ENCODE data around the gene MGAT4A. TPM values are rescaled to one million over a fixed set of nuclear protein-coding genes. Genes with fewer than 3 reads are reported as not detected.

The MGAT4A gene
- total and polyA plus RNA-seq, 2 experiments from 2014 or later: 4.4 to 5.6 TPM

DNA sequence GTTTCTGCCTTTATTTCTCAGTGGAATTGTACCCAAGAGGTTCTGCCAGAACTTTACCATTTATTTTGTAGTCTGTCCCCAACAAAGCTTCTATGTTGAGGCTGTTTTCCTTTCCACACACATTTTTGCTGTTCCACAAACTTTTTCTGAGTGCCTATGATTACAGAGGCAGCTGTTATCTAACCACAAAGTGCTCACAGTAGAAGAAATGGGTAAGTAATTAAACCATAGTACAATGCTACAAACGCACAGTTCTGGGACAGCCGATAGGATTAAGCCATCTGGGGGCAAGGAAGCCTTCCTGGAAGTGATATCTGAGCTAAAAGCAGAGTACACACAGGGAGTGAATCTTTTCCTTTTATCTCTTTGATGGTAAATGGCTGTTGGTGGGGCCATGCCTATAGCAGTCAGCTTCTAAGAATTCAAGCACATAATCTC lies 3.9 kb upstream of the MGAT4A start (continued):
- no peak for TF ChIP-seq CREB1 (CRISPR knock-in tag; IDR thresholded peaks at IDR 0.05; ENCODE audit: low read depth)
- TF ChIP-seq JUNB (IDR thresholded peaks at IDR 0.05; ENCODE audit: unreplicated experiment): no peak

GRCh38 chr2:98734162-98734561 lies 3.2 kb upstream of the MGAT4A start:
- Histone ChIP-seq H3K4me2 (no peak overlapping the region), H3K79me2 (replicated peaks; ENCODE audit: insufficient read depth) (no peaks in the 10 kb centered on the region), H3F3A (replicated peaks; ENCODE audit: low read depth) (0 out of 2 replicates have a peak, but pooled peaks cover 2% of the 10 kb centered on the region), H3K27me3 (ENCODE audit: insufficient read depth) (peaks cover 40% of the 10 kb centered on the region), H3K36me3 (ENCODE audit: insufficient read depth) (no peaks in the 10 kb centered on the region), H2AFZ (no peak overlapping the region), H4K20me1 (replicated peaks; ENCODE audit: insufficient read depth) (no peaks in the 10 kb centered on the region), H3K27ac (ENCODE audit: low read depth) (no peak overlapping the region), H3K4me3 (no peak overlapping the region), H3K4me1 (ENCODE audit: insufficient read depth) (peaks cover 6% of the 10 kb centered on the region), H3K9me2 (ENCODE audit: insufficient read depth) (no peaks in the 10 kb centered on the region)
- no peak overlapping the region for H3K4me3 Mint-ChIP-seq
- H3K4me1 Mint-ChIP-seq: peaks cover 4% of the 10 kb centered on the region; the same call in 2 of the 3 replicates
- no peak for ATAC-seq
- peaks cover 23% of the 10 kb centered on the region for H3K27me3 Mint-ChIP-seq (ENCODE audit: insufficient read depth, low read depth, poor library complexity)
- no peak overlapping the region for H3K27ac Mint-ChIP-seq
- H3K36me3 Mint-ChIP-seq (ENCODE audit: low read depth): no peaks in the 10 kb centered on the region; the same call in 2 of the 3 replicates
- DNase-seq (ENCODE audit: low spot score): no peak
- TF ChIP-seq EZH2 (IDR thresholded peaks at IDR 0.05; ENCODE audit: low read depth, unreplicated experiment) (no peak), CREB1 (CRISPR knock-in tag; IDR thresholded peaks at IDR 0.05; ENCODE audit: low read depth) (no peak), ZNF114 (CRISPR knock-in tag; IDR thresholded peaks at IDR 0.05) (no peak), EZH2phosphoT487 (IDR thresholded peaks at IDR 0.05; ENCODE audit: unreplicated experiment) (no peak), NANOG (IDR thresholded peaks at IDR 0.05; ENCODE audit: borderline replicate concordance) (no peak), ZNF331 (CRISPR knock-in tag; IDR thresholded peaks at IDR 0.05; ENCODE audit: low read depth) (no peak), CTCF (conservative IDR thresholded peaks at IDR 0.05; ENCODE audit: low read depth in 2 of 2) (no peak), REST (IDR thresholded peaks at IDR 0.05; ENCODE audit: unreplicated experiment) (no peak), POLR2AphosphoS5 (IDR thresholded peaks at IDR 0.05; ENCODE audit: low read depth) (no peak), JUNB (IDR thresholded peaks at IDR 0.05; ENCODE audit: unreplicated experiment) (no peak), STAT1 (IDR thresholded peaks at IDR 0.05; ENCODE audit: unreplicated experiment) (no peak)
- TF ChIP-seq, protein P1, sequence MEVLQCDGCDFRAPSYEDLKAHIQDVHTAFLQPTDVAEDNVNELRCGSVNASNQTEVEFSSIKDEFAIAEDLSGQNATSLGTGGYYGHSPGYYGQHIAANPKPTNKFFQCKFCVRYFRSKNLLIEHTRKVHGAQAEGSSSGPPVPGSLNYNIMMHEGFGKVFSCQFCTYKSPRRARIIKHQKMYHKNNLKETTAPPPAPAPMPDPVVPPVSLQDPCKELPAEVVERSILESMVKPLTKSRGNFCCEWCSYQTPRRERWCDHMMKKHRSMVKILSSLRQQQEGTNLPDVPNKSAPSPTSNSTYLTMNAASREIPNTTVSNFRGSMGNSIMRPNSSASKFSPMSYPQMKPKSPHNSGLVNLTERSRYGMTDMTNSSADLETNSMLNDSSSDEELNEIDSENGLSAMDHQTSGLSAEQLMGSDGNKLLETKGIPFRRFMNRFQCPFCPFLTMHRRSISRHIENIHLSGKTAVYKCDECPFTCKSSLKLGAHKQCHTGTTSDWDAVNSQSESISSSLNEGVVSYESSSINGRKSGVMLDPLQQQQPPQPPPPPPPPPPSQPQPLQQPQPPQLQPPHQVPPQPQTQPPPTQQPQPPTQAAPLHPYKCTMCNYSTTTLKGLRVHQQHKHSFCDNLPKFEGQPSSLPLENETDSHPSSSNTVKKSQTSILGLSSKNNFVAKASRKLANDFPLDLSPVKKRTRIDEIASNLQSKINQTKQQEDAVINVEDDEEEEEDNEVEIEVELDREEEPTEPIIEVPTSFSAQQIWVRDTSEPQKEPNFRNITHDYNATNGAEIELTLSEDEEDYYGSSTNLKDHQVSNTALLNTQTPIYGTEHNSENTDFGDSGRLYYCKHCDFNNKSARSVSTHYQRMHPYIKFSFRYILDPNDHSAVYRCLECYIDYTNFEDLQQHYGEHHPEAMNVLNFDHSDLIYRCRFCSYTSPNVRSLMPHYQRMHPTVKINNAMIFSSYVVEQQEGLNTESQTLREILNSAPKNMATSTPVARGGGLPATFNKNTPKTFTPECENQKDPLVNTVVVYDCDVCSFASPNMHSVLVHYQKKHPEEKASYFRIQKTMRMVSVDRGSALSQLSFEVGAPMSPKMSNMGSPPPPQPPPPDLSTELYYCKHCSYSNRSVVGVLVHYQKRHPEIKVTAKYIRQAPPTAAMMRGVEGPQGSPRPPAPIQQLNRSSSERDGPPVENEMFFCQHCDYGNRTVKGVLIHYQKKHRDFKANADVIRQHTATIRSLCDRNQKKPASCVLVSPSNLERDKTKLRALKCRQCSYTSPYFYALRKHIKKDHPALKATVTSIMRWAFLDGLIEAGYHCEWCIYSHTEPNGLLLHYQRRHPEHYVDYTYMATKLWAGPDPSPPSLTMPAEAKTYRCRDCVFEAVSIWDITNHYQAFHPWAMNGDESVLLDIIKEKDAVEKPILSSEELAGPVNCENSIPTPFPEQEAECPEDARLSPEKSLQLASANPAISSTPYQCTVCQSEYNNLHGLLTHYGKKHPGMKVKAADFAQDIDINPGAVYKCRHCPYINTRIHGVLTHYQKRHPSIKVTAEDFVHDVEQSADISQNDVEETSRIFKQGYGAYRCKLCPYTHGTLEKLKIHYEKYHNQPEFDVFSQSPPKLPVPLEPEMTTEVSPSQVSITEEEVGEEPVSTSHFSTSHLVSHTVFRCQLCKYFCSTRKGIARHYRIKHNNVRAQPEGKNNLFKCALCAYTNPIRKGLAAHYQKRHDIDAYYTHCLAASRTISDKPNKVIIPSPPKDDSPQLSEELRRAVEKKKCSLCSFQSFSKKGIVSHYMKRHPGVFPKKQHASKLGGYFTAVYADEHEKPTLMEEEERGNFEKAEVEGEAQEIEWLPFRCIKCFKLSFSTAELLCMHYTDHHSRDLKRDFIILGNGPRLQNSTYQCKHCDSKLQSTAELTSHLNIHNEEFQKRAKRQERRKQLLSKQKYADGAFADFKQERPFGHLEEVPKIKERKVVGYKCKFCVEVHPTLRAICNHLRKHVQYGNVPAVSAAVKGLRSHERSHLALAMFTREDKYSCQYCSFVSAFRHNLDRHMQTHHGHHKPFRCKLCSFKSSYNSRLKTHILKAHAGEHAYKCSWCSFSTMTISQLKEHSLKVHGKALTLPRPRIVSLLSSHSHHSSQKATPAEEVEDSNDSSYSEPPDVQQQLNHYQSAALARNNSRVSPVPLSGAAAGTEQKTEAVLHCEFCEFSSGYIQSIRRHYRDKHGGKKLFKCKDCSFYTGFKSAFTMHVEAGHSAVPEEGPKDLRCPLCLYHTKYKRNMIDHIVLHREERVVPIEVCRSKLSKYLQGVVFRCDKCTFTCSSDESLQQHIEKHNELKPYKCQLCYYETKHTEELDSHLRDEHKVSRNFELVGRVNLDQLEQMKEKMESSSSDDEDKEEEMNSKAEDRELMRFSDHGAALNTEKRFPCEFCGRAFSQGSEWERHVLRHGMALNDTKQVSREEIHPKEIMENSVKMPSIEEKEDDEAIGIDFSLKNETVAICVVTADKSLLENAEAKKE (CRISPR knock-in tag; IDR thresholded peaks at IDR 0.05): no peak
- TF ChIP-seq, protein P2, sequence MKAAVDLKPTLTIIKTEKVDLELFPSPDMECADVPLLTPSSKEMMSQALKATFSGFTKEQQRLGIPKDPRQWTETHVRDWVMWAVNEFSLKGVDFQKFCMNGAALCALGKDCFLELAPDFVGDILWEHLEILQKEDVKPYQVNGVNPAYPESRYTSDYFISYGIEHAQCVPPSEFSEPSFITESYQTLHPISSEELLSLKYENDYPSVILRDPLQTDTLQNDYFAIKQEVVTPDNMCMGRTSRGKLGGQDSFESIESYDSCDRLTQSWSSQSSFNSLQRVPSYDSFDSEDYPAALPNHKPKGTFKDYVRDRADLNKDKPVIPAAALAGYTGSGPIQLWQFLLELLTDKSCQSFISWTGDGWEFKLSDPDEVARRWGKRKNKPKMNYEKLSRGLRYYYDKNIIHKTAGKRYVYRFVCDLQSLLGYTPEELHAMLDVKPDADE (IDR thresholded peaks at IDR 0.05): no peak
- no peaks in the 10 kb centered on the region for H3K9me3 Mint-ChIP-seq

Data from GM23338 (cell line).